ENCODE measurements around the gene IL12A. TPM values are rescaled to one million over a fixed set of nuclear protein-coding genes. Genes with fewer than 3 reads are reported as not detected.
A peak's percentile ranks its signal among the peaks of the same experiment; 100 is the strongest.

The IL12A gene
- polyA plus RNA-seq (ENCODE audit: insufficient read length), result 0.58 TPM

GRCh38 chr3:159988617-159989271 lies at the start of gene IL12A:
Gene IL12A, plus strand, starts transcription at chr3:159988835.
- DNase-seq (ENCODE audit: low read depth), result peak; percentile 16

GRCh38 chr3:159941038-159942000 lies 47.3 kb upstream of the IL12A start:
- DNase-seq (ENCODE audit: low read depth), result no peak

GRCh38 chr3:159944781-159945180 lies 43.9 kb upstream of the IL12A start:
- DNase-seq (ENCODE audit: low read depth), result no peak

- DNase-seq (ENCODE audit: low read depth), result no peak
Measured at GRCh38 chr3:159945930-159946329, 42.7 kb upstream of the IL12A start.

- DNase-seq (ENCODE audit: low read depth), result no peak
Measured at GRCh38 chr3:159947220-159947619, 41.4 kb upstream of the IL12A start.

GRCh38 chr3:159948429-159949144 lies 40.0 kb upstream of the IL12A start:
- no peak for DNase-seq (ENCODE audit: low read depth)

GRCh38 chr3:159950156-159950898 lies 38.3 kb upstream of the IL12A start:
- DNase-seq (ENCODE audit: low read depth), result no peak

GRCh38 chr3:159951540-159951939 lies 37.1 kb upstream of the IL12A start:
- no peak for DNase-seq (ENCODE audit: low read depth)

- DNase-seq (ENCODE audit: low read depth), result no peak
Measured at GRCh38 chr3:159953325-159954085, 35.1 kb upstream of the IL12A start.

GRCh38 chr3:159960188-159961148 lies 28.2 kb upstream of the IL12A start:
- DNase-seq (ENCODE audit: low read depth), result no peak

- no peak for DNase-seq (ENCODE audit: low read depth)
Measured at GRCh38 chr3:159964166-159964973, 24.3 kb upstream of the IL12A start.

GRCh38 chr3:159971311-159971710 lies 17.3 kb upstream of the IL12A start:
- DNase-seq (ENCODE audit: low read depth), result no peak

- no peak for DNase-seq (ENCODE audit: low read depth)
Measured at GRCh38 chr3:159977295-159977694, 11.3 kb upstream of the IL12A start.

- no peak for DNase-seq (ENCODE audit: low read depth)
Measured at GRCh38 chr3:159978353-159978752, 10.3 kb upstream of the IL12A start.

GRCh38 chr3:159978918-159979703 lies 9.5 kb upstream of the IL12A start:
- no peak for DNase-seq (ENCODE audit: low read depth)

GRCh38 chr3:159982442-159982974 lies 6.1 kb upstream of the IL12A start:
- no peak for DNase-seq (ENCODE audit: low read depth)

GRCh38 chr3:159987291-159987711 lies 1.3 kb upstream of the IL12A start:
- DNase-seq (ENCODE audit: low read depth), result no peak

Measured in forelimb muscle (tissue), 1 donor.